GM20000 (cell line): ENCODE results near the gene CSRP2.

ENCODE experiments used
- DNase-seq: peaks from one replicate; pipeline ENCODE4 v3.0.0; 2012; ENCODE audit warnings: low spot score
- TF ChIP-seq, protein P1 (sequence below): IDR thresholded peaks from 2 replicates; pipeline ENCODE4 v1.5.1; 2012; ENCODE audit warnings: mild to moderate bottlenecking, control low read depth; ENCODE audit errors: extremely low read depth, missing control alignments

Gene CSRP2

GRCh38 chr12:76836633-76837032 is 42.2 kb downstream of the CSRP2 start:
- no peak for DNase-seq
- TF ChIP-seq, protein P1, sequence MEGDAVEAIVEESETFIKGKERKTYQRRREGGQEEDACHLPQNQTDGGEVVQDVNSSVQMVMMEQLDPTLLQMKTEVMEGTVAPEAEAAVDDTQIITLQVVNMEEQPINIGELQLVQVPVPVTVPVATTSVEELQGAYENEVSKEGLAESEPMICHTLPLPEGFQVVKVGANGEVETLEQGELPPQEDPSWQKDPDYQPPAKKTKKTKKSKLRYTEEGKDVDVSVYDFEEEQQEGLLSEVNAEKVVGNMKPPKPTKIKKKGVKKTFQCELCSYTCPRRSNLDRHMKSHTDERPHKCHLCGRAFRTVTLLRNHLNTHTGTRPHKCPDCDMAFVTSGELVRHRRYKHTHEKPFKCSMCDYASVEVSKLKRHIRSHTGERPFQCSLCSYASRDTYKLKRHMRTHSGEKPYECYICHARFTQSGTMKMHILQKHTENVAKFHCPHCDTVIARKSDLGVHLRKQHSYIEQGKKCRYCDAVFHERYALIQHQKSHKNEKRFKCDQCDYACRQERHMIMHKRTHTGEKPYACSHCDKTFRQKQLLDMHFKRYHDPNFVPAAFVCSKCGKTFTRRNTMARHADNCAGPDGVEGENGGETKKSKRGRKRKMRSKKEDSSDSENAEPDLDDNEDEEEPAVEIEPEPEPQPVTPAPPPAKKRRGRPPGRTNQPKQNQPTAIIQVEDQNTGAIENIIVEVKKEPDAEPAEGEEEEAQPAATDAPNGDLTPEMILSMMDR: no peak

DNA sequence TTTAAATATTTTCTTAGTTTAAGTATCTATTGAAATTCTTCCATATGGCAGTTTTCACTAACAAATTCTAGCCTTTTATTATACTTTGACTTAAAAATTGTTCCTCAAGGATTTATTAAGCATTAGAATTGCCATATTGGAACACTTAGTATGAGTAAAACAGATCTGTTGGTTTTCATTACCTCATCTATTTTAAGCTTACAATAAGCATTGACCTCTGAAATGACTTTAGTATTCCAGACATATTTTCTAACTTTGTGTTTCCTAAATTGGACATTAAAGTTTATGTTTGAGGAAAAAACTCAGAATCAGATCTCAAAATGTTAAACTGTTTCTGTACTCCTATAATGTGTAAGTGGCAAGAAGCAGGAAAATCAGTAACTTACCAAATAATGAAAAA is 48.4 kb downstream of the CSRP2 start:
- TF ChIP-seq, protein P1: no peak
- no peak for DNase-seq

DNA sequence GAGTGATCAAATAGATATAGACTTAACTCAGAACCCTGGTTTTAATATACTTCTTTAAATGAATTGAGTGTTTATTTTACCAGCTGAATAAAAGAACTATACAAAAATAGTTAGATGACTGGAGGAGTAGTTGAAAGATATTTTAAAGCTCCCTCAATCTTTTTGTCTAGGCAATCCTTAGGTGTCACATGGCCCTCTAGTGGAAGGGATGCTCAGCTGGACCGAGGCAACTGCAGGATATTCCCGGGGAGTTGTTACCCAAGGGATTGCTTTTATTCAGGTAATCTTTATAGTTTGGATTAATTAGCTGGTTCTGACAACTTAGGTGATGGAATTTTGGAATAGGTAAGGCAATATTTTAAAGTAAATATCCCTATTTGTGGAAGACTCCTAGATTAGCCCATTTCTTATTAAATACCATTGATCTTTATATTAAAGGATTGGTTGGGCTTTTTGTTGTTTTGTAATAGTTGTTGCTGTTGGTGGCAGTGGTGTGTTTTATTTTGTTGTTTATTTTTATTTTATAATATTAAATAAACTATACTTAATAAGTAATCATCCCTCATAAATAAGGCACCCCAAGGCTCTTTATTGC is 57.8 kb downstream of the CSRP2 start:
- DNase-seq: peak; percentile 5
- TF ChIP-seq, protein P1: peak; percentile 3

DNA sequence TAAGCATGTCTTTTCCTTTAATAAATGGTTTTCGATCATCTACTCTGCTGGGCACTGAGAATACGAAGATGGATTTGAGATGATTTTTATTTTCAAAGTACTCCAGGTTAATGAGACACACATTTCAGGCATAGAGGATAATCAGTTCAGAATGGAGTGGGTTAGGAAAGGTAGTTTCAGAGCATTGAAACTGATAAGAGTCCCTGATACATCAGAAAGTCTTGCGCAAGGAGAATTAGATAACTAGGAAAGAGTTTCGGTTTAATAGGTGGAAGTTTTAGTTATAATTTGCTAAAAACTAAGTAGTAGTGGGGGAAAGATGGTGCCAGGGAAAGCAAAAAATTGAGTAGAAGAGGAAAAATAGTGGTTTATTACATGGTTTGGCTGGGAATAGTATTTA is 64.8 kb downstream of the CSRP2 start:
- TF ChIP-seq, protein P1: no peak
- DNase-seq: no peak

DNA sequence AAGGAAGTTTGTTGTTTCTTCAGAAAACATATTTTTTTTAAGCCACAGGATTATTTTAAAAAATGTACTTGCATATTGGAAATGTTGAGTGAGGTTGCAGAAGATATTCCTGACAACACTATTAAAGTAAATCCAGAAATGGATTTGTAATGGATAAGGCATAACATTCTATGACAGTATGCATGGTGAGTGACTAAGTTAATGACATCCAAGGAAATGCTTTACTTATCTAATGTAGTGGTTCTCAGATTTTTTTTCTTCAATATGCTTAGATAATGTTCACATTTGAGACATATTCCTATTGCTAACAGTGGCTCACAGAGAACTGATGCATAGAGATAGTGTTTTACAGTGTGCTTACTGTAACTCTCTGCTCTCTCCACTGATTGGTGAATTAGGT is 65.6 kb downstream of the CSRP2 start:
- DNase-seq: no peak
- TF ChIP-seq, protein P1: no peak

GRCh38 chr12:76811976-76812375 is 66.8 kb downstream of the CSRP2 start:
- DNase-seq: no peak
- TF ChIP-seq, protein P1: no peak

DNA sequence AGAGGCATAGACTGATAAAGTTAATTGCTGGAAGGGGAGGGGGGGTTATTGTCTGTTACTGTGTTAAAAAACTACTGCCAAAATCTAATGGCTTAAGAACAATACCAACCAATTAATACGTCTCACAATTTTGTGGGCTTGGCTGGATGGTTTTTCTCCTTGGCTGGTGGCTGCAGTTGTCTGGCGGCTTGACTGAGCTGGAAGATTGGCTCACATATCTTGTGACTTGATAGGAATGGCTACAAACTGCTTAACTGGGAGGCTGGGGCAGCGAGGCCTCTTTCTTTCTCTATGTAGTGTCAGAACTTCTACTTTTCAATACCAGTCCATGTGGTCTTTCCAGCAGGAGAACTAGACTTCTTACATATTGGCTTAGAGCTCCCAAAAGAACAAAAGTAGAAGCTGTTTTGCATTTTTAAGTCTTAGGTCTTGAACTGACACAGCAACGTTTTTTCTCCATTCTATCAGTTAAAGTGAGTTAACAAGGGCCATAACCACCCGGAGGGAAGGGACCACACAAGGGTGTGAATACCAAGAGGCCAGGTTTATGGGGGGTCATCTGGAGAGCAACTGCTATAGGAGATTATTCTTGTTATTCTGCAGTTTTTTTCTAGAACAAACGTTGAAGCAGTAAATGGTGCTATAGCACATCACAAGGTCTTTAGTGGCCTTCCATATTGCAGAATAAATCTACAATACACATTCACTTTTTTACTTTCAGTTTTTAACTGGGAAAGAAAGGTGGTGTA is 68.0 kb downstream of the CSRP2 start:
- no peak for DNase-seq
- TF ChIP-seq, protein P1: no peak
